Muscle layer of colon (tissue), 2 donors: Measurements from ENCODE around the gene EYS.

Source experiments
- H3K27ac ChIP-seq: one replicate; pipeline ENCODE4 v1.7.0; 2013; ENCODE audit warnings: low read depth, mild to moderate bottlenecking, low read length, moderate library complexity
- H3K27me3 ChIP-seq, 2 donors: one replicate each; pipeline ENCODE4 v1.7.0; 2013; ENCODE audit warnings: low read length in 2 of 2, mild to moderate bottlenecking in 2 of 2; ENCODE audit not compliant: insufficient read depth in 2 of 2, control insufficient read depth in 1 of 2
- H3K36me3 ChIP-seq: one replicate; pipeline ENCODE4 v1.7.0; 2013; ENCODE audit warnings: mild to moderate bottlenecking, low read length; ENCODE audit not compliant: insufficient read depth
- H3K4me1 ChIP-seq: one replicate; pipeline ENCODE4 v1.7.0; 2013; ENCODE audit warnings: mild to moderate bottlenecking, low read length; ENCODE audit not compliant: insufficient read depth
- H3K4me3 ChIP-seq, 2 donors: one replicate each; pipeline ENCODE4 v1.7.0; 2013; ENCODE audit warnings: low read length in 2 of 2, low read depth in 1 of 2, mild to moderate bottlenecking in 1 of 2, moderate library complexity in 1 of 2
- H3K9ac ChIP-seq: one replicate; pipeline ENCODE4 v1.7.0; 2013; ENCODE audit warnings: low read length
- H3K9me3 ChIP-seq: one replicate; pipeline ENCODE4 v1.7.0; 2013; ENCODE audit warnings: mild to moderate bottlenecking, low read length
- donor health status: abdominal sarcoma.
- donor health status: Adenocarcinoma of cecum.

The EYS gene

GRCh38 chr6:64238071-64238470 is 1469.0 kb downstream of the EYS start:
- Histone ChIP-seq H3K9ac (no peak overlapping the region), H3K27me3 (no peaks in the 10 kb centered on the region), H3K9me3 (no peaks in the 10 kb centered on the region), H3K4me3 (no peak overlapping the region), H3K27ac (no peak overlapping the region), H3K4me1 (no peaks in the 10 kb centered on the region), H3K36me3 (no peaks in the 10 kb centered on the region)

- no peak overlapping the region for H3K27ac ChIP-seq
- H3K9ac ChIP-seq = no peak overlapping the region
- no peak overlapping the region for H3K4me3 ChIP-seq
- no peaks in the 10 kb centered on the region for H3K27me3 ChIP-seq
- no peaks in the 10 kb centered on the region for H3K36me3 ChIP-seq
- no peaks in the 10 kb centered on the region for H3K4me1 ChIP-seq
- no peaks in the 10 kb centered on the region for H3K9me3 ChIP-seq
These were observed 1473.3 kb downstream of the EYS start for GRCh38 chr6:64233746-64234145.

GRCh38 chr6:64231928-64232327 is 1475.1 kb downstream of the EYS start:
- H3K36me3 ChIP-seq = no peaks in the 10 kb centered on the region
- H3K4me1 ChIP-seq = no peaks in the 10 kb centered on the region
- no peak overlapping the region for H3K27ac ChIP-seq
- no peaks in the 10 kb centered on the region for H3K27me3 ChIP-seq
- H3K9ac ChIP-seq = no peak overlapping the region
- H3K4me3 ChIP-seq = no peak overlapping the region
- H3K9me3 ChIP-seq = no peaks in the 10 kb centered on the region

- Histone ChIP-seq H3K4me3 (no peak overlapping the region), H3K27me3 (no peaks in the 10 kb centered on the region), H3K4me1 (no peaks in the 10 kb centered on the region), H3K9ac (no peak overlapping the region), H3K27ac (no peak overlapping the region), H3K9me3 (no peaks in the 10 kb centered on the region), H3K36me3 (no peaks in the 10 kb centered on the region)
These were observed 1476.5 kb downstream of the EYS start for GRCh38 chr6:64230530-64230929.

GRCh38 chr6:64227863-64228262 is 1479.2 kb downstream of the EYS start:
- Histone ChIP-seq H3K9ac (no peak overlapping the region), H3K27me3 (no peaks in the 10 kb centered on the region), H3K36me3 (no peaks in the 10 kb centered on the region), H3K27ac (no peak overlapping the region), H3K4me1 (no peaks in the 10 kb centered on the region), H3K4me3 (no peak overlapping the region), H3K9me3 (no peaks in the 10 kb centered on the region)

GRCh38 chr6:64225503-64225902 is 1481.5 kb downstream of the EYS start:
- Histone ChIP-seq H3K9ac (no peak overlapping the region), H3K9me3 (no peaks in the 10 kb centered on the region), H3K27ac (no peak overlapping the region), H3K4me3 (no peak overlapping the region), H3K4me1 (no peaks in the 10 kb centered on the region), H3K36me3 (no peaks in the 10 kb centered on the region), H3K27me3 (no peaks in the 10 kb centered on the region)

GRCh38 chr6:64224819-64225218 is 1482.2 kb downstream of the EYS start:
- no peaks in the 10 kb centered on the region for H3K36me3 ChIP-seq
- no peaks in the 10 kb centered on the region for H3K27me3 ChIP-seq
- H3K27ac ChIP-seq = no peak overlapping the region
- no peak overlapping the region for H3K4me3 ChIP-seq
- no peaks in the 10 kb centered on the region for H3K9me3 ChIP-seq
- no peak overlapping the region for H3K9ac ChIP-seq
- H3K4me1 ChIP-seq = no peaks in the 10 kb centered on the region

- H3K4me3 ChIP-seq = no peak overlapping the region
- H3K27ac ChIP-seq = no peak overlapping the region
- H3K27me3 ChIP-seq = no peaks in the 10 kb centered on the region
- no peak overlapping the region for H3K9ac ChIP-seq
- no peaks in the 10 kb centered on the region for H3K36me3 ChIP-seq
- no peaks in the 10 kb centered on the region for H3K4me1 ChIP-seq
- H3K9me3 ChIP-seq = no peaks in the 10 kb centered on the region
These were observed 1485.2 kb downstream of the EYS start for GRCh38 chr6:64221776-64222175.

GRCh38 chr6:64220801-64221200 is 1486.2 kb downstream of the EYS start:
- Histone ChIP-seq H3K9me3 (no peaks in the 10 kb centered on the region), H3K9ac (no peak overlapping the region), H3K36me3 (no peaks in the 10 kb centered on the region), H3K27ac (no peak overlapping the region), H3K4me3 (no peak overlapping the region), H3K4me1 (no peaks in the 10 kb centered on the region), H3K27me3 (no peaks in the 10 kb centered on the region)

GRCh38 chr6:64217721-64218620 is 1489.1 kb downstream of the EYS start:
- Histone ChIP-seq H3K36me3 (no peaks in the 10 kb centered on the region), H3K4me3 (no peak overlapping the region), H3K27ac (no peak overlapping the region), H3K9me3 (no peaks in the 10 kb centered on the region), H3K4me1 (no peaks in the 10 kb centered on the region), H3K27me3 (no peaks in the 10 kb centered on the region), H3K9ac (no peak overlapping the region)

- Histone ChIP-seq H3K4me3 (no peak overlapping the region), H3K9ac (no peak overlapping the region), H3K9me3 (no peaks in the 10 kb centered on the region), H3K36me3 (no peaks in the 10 kb centered on the region), H3K27me3 (no peaks in the 10 kb centered on the region), H3K27ac (no peak overlapping the region), H3K4me1 (no peaks in the 10 kb centered on the region)
These were observed 1492.7 kb downstream of the EYS start for GRCh38 chr6:64214373-64214772.

GRCh38 chr6:64213697-64214096 is 1493.3 kb downstream of the EYS start:
- Histone ChIP-seq H3K36me3 (no peaks in the 10 kb centered on the region), H3K27me3 (no peaks in the 10 kb centered on the region), H3K9ac (no peak overlapping the region), H3K4me3 (no peak overlapping the region), H3K9me3 (no peaks in the 10 kb centered on the region), H3K4me1 (no peaks in the 10 kb centered on the region), H3K27ac (no peak overlapping the region)
